HepG2 (cell line): ENCODE measurements around the gene CD19. TPM values are rescaled to one million over a fixed set of nuclear protein-coding genes. Genes with fewer than 3 reads are reported as not detected.
A peak's percentile ranks its signal among the peaks of the same experiment; 100 is the strongest.

Experiments used
- ARID2 ChIP-seq: sonication (generic); formaldehyde crosslinking; IDR thresholded peaks from 2 replicates; pipeline ENCODE4 v1.8.1; 2022; ENCODE audit warnings: mild to moderate bottlenecking, missing genetic modification reagents, borderline replicate concordance
- CEBPB ChIP-seq: IDR thresholded peaks from 2 replicates; pipeline ENCODE4 v1.6.1; 2011; ENCODE audit warnings: low read depth, low read length, improper control_type of control experiment, borderline replicate concordance
- EP300 ChIP-seq, 3 experiments: sonication (generic) in 1 of 3; formaldehyde crosslinking in 1 of 3; IDR thresholded peaks; 2 replicates each; pipeline versions ENCODE4 v1.5.1 to v1.6.1; 2011 to 2020; ENCODE audit warnings: low read depth in 2 of 3, low read length in 2 of 3, borderline replicate concordance in 1 of 3, improper control_type of control experiment in 1 of 3, mild to moderate bottlenecking in 1 of 3, missing genetic modification reagents in 1 of 3, moderate library complexity in 1 of 3
- ERF ChIP-seq: IDR thresholded peaks from 2 replicates; pipeline ENCODE4 v1.6.1; 2018; ENCODE audit warnings: missing biosample characterization, missing genetic modification reagents
- IRX3 ChIP-seq: sonication (generic); formaldehyde crosslinking; IDR thresholded peaks from 2 replicates; pipeline ENCODE4 v1.8.1; 2023; ENCODE audit warnings: mild to moderate bottlenecking, low read depth, missing genetic modification reagents, borderline replicate concordance
- SMARCC2 ChIP-seq: fragments of 450-650 bp; IDR thresholded peaks from 2 replicates; pipeline ENCODE4 v1.6.1; 2017; ENCODE audit warnings: antibody characterized with exemption, mild to moderate bottlenecking
- TEAD3 ChIP-seq: optimal IDR thresholded peaks from 2 replicates; pipeline ENCODE3; 2016; ENCODE audit warnings: borderline replicate concordance
- TMF1 ChIP-seq: sonication (generic); formaldehyde crosslinking; IDR thresholded peaks from 2 replicates; pipeline ENCODE4 v1.8.1; 2022; ENCODE audit warnings: low read depth, missing genetic modification reagents
- YY1 ChIP-seq: IDR thresholded peaks from 2 replicates; pipeline ENCODE4 v1.6.1; 2011; ENCODE audit warnings: low read length, low read depth, moderate library complexity, mild to moderate bottlenecking; ENCODE audit not compliant: insufficient read depth, insufficient replicate concordance
- ZBTB7B ChIP-seq: sonication (generic); formaldehyde crosslinking; IDR thresholded peaks from 2 replicates; pipeline ENCODE4 v1.4.0; 2020; ENCODE audit warnings: missing genetic modification reagents
- ZFP36L1 ChIP-seq: sonication (generic); formaldehyde crosslinking; IDR thresholded peaks from 2 replicates; pipeline ENCODE4 v1.8.0; 2022; ENCODE audit warnings: mild to moderate bottlenecking, missing genetic modification reagents, moderate library complexity
- ZFP62 ChIP-seq: sonication (generic); formaldehyde crosslinking; IDR thresholded peaks from 2 replicates; pipeline ENCODE4 v1.4.0; 2020; ENCODE audit warnings: missing genetic modification reagents
- ZNF382 ChIP-seq: sonication (generic); formaldehyde crosslinking; IDR thresholded peaks from 2 replicates; pipeline ENCODE4 v1.5.0; 2020; ENCODE audit warnings: missing genetic modification reagents, mild to moderate bottlenecking, borderline replicate concordance
- ZNF530 ChIP-seq: sonication (generic); formaldehyde crosslinking; IDR thresholded peaks from 2 replicates; pipeline ENCODE4 v1.5.0; 2020; ENCODE audit warnings: low read depth, mild to moderate bottlenecking, missing genetic modification reagents
- ZNF569 ChIP-seq: sonication (generic); formaldehyde crosslinking; IDR thresholded peaks from 2 replicates; pipeline ENCODE4 v1.5.0; 2020; ENCODE audit warnings: mild to moderate bottlenecking, missing genetic modification reagents, moderate library complexity, borderline replicate concordance
- ZNF607 ChIP-seq: sonication (generic); formaldehyde crosslinking; IDR thresholded peaks from 2 replicates; pipeline ENCODE4 v1.5.1; 2020; ENCODE audit warnings: missing genetic modification reagents, mild to moderate bottlenecking, borderline replicate concordance
- ZNF614 ChIP-seq: IDR thresholded peaks from 2 replicates; pipeline ENCODE4 v1.6.1; 2018; ENCODE audit warnings: missing biosample characterization, missing genetic modification reagents, inconsistent platforms, borderline replicate concordance
- ZSCAN21 ChIP-seq: sonication (generic); formaldehyde crosslinking; IDR thresholded peaks from 2 replicates; pipeline ENCODE4 v1.8.0; 2022; ENCODE audit warnings: mild to moderate bottlenecking, missing genetic modification reagents, moderate library complexity, borderline replicate concordance
- polyA plus RNA-seq, 8 experiments: library from polyadenylated mRNA; depleted of rRNA in 3 of 8; stranded (reverse) in 7 of 8; unstranded in 1 of 8; fragments of >200 nt; fragmentation: Illumina TruSeq in 4 of 8; extraction: Trizol in 4 of 8; gene quantifications; 2 replicates each; pipeline versions ENCODE4 v1.2.1 to v1.2.3, GENCODE V29; 2011 to 2016; ENCODE audit warnings: low read depth in 4 of 8, missing spikeins in 1 of 8, mixed read lengths in 1 of 8; ENCODE audit not compliant: insufficient read depth in 1 of 8
- total RNA-seq, 5 experiments: library from RNA; depleted of rRNA; stranded (reverse); fragments of >200 nt; fragmentation: Illumina TruSeq; extraction: Trizol; gene quantifications; 2 replicates each; pipeline ENCODE4 v1.2.3, GENCODE V29; 2016; ENCODE audit warnings: low read depth in 1 of 5
- TF ChIP-seq, protein P1 (sequence below): sonication (generic); formaldehyde crosslinking; IDR thresholded peaks from 2 replicates; pipeline ENCODE4 v1.4.0; 2020; ENCODE audit warnings: missing genetic modification reagents, low read depth, mild to moderate bottlenecking, borderline replicate concordance
- TF ChIP-seq, protein P2 (sequence below): sonication (generic); formaldehyde crosslinking; IDR thresholded peaks from 2 replicates; pipeline ENCODE4 v1.5.0; 2020; ENCODE audit warnings: missing genetic modification reagents
- TF ChIP-seq, protein P3 (sequence below): sonication (generic); formaldehyde crosslinking; IDR thresholded peaks from 2 replicates; pipeline ENCODE4 v1.8.0; 2022; ENCODE audit warnings: missing genetic modification reagents, mild to moderate bottlenecking, inconsistent platforms, borderline replicate concordance
- TF ChIP-seq, protein P4 (sequence below): sonication (generic); formaldehyde crosslinking; IDR thresholded peaks from 2 replicates; pipeline ENCODE4 v1.9.0; 2021; ENCODE audit warnings: missing genetic modification reagents, mild to moderate bottlenecking, borderline replicate concordance
- TF ChIP-seq, protein P5 (sequence below): sonication (generic); formaldehyde crosslinking; IDR thresholded peaks from 2 replicates; pipeline ENCODE4 v1.4.0; 2020; ENCODE audit warnings: missing genetic modification reagents

The CD19 gene
- total and polyA plus RNA-seq, 2 of the 13 experiments (the other 11 are each of a cell fraction or from before 2014, with no cell fraction given) = 0.55 to 1.1 TPM

DNA sequence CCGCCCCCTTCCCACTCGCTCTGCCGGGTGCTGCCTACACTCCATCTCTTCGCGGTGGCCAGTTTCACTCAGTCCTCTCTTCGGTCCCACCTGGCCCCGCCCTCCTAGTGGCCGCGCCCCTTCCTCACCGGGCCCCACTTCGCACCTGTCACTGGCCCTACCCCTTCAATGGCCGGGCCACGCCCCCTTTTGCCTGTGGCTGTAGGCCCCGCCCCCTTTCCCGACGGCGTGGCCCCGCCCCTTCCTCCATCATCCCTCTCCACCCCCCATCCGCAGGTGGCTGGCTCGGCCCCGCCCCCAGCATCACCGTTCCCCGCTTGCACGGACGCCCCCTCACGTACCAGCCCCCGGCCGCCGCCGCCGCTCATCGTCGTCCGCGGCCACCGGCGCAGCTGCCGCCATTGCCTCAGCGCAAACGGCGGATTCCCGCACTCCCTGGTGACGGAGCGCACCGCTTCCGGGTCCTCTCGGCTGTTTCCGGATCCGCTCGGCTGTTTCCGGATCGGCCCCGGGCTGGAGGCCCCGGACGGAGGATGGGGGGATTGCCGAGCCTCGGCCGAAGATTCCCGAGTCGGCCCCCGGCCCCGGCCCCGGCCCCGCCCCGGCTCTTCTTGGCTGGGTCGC lies 6.9 kb upstream of the CD19 start, which contains the start of gene RABEP2 (continued):
- TF ChIP-seq ARID2 (CRISPR knock-in tag) (no peak), YY1 (peak; percentile 89), ZFP62 (CRISPR knock-in tag) (no peak), ZNF614 (CRISPR knock-in tag) (no peak), ZFP36L1 (CRISPR knock-in tag) (no peak; the same call in 1 of the 2 replicates), TMF1 (CRISPR knock-in tag) (peak; percentile 67; the same call in 1 of the 2 replicates), IRX3 (CRISPR knock-in tag) (no peak), TEAD3 (no peak), ZNF607 (CRISPR knock-in tag) (no peak), ZNF569 (CRISPR knock-in tag) (no peak), ERF (peak; percentile 1; the same call in 1 of the 2 replicates), EP300 (IDR thresholded peaks at IDR 0.05; ENCODE audit: low read depth in 2 of 2, low read length in 2 of 2) (no peak), EP300 (CRISPR knock-in tag; IDR thresholded peaks at IDR 0.05; ENCODE audit: borderline replicate concordance) (no peak), CEBPB (no peak), ZSCAN21 (CRISPR knock-in tag) (0 out of 2 replicates have a peak, but pooled peaks have one; percentile 18), ZNF382 (no peak), ZNF530 (CRISPR knock-in tag) (no peak), SMARCC2 (no peak), ZBTB7B (no peak)
- TF ChIP-seq, protein P1, sequence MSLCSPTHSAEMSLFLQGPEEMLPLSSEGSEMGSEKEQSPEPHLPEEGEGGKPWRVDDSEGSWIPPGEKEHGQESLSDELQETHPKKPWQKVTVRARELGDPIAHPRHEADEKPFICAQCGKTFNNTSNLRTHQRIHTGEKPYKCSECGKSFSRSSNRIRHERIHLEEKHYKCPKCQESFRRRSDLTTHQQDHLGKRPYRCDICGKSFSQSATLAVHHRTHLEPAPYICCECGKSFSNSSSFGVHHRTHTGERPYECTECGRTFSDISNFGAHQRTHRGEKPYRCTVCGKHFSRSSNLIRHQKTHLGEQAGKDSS (CRISPR knock-in tag) = no peak
- TF ChIP-seq, protein P2, sequence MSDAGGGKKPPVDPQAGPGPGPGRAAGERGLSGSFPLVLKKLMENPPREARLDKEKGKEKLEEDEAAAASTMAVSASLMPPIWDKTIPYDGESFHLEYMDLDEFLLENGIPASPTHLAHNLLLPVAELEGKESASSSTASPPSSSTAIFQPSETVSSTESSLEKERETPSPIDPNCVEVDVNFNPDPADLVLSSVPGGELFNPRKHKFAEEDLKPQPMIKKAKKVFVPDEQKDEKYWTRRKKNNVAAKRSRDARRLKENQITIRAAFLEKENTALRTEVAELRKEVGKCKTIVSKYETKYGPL (CRISPR knock-in tag) = no peak
- TF ChIP-seq, protein P3, sequence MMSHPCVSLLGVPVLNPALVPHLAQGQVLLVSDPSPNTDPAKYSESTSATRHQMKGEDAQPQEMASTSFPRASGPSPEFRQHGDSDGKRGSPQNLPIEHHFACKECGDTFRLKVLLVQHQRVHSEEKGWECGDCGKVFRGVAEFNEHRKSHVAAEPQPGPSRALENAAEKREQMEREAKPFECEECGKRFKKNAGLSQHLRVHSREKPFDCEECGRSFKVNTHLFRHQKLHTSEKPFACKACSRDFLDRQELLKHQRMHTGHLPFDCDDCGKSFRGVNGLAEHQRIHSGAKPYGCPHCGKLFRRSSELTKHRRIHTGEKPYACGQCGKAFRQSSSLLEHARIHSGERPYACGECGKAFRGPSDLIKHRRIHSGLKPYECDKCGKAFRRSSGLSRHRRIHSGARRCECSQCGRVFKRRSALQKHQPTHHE (CRISPR knock-in tag) = no peak
- TF ChIP-seq, protein P4, sequence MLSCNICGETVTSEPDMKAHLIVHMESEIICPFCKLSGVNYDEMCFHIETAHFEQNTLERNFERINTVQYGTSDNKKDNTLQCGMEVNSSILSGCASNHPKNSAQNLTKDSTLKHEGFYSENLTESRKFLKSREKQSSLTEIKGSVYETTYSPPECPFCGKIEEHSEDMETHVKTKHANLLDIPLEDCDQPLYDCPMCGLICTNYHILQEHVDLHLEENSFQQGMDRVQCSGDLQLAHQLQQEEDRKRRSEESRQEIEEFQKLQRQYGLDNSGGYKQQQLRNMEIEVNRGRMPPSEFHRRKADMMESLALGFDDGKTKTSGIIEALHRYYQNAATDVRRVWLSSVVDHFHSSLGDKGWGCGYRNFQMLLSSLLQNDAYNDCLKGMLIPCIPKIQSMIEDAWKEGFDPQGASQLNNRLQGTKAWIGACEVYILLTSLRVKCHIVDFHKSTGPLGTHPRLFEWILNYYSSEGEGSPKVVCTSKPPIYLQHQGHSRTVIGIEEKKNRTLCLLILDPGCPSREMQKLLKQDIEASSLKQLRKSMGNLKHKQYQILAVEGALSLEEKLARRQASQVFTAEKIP = no peak
- TF ChIP-seq, protein P5, sequence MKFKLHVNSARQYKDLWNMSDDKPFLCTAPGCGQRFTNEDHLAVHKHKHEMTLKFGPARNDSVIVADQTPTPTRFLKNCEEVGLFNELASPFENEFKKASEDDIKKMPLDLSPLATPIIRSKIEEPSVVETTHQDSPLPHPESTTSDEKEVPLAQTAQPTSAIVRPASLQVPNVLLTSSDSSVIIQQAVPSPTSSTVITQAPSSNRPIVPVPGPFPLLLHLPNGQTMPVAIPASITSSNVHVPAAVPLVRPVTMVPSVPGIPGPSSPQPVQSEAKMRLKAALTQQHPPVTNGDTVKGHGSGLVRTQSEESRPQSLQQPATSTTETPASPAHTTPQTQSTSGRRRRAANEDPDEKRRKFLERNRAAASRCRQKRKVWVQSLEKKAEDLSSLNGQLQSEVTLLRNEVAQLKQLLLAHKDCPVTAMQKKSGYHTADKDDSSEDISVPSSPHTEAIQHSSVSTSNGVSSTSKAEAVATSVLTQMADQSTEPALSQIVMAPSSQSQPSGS = peak; percentile 50; the same call in 1 of the 2 replicates
